ENCODE data around the gene CFAP74. TPM values are rescaled to one million over a fixed set of nuclear protein-coding genes. Genes with fewer than 3 reads are reported as not detected.

CFAP74 gene
- total and polyA plus RNA-seq, 2 of the 13 experiments (the other 11 are each of a cell fraction or from before 2014, with no cell fraction given) = 0.27 to 0.62 TPM

DNA sequence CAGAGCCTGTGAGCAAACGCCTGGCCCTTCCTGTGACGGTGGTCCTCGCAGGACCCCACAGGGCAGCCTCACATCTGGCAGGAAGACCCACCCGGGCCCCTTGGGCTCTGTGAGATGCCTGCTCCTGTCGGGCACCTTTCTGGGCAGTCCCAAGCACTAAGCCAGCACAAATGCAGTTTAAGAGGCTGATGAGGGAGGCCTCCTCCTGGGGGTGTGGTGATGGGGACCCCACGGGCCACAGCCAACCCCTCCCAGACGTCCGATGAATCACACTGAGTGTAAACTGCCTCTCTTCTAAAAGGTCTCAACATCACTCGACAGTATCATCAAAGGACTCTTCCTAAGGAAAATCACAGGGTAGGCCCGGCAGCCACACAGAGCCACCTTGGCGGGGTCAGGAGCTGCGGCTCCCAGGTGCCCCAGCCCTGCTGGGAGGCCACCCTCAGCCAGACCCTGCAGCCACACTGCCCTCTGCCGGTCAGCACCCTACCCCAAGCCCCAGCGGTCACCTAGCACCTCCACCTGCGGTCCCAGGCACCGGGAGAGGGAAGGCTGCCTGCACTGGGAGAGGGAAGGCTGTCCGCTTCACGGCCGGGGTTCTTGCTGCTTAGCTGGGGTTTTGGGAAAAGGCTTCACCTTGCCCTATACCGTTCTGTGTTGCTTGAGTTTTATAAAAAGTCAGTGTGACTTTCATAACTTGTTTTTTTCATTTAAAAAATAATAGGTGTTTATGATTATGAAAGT lies 42.8 kb upstream of the CFAP74 start (continued):
- no peak for TF ChIP-seq PCBP2 (optimal IDR thresholded peaks at IDR 0.05; ENCODE audit: low read depth, low read length, poor library complexity, severe bottlenecking)
- no peak for TF ChIP-seq ZNF556 (CRISPR knock-in tag; IDR thresholded peaks at IDR 0.05; ENCODE audit: borderline replicate concordance)
- TF ChIP-seq ARHGAP35 (CRISPR knock-in tag; IDR thresholded peaks at IDR 0.05; ENCODE audit: borderline replicate concordance) = no peak
- TF ChIP-seq JDP2 (CRISPR knock-in tag; IDR thresholded peaks at IDR 0.05; ENCODE audit: borderline replicate concordance) = no peak
- TF ChIP-seq, protein P1, sequence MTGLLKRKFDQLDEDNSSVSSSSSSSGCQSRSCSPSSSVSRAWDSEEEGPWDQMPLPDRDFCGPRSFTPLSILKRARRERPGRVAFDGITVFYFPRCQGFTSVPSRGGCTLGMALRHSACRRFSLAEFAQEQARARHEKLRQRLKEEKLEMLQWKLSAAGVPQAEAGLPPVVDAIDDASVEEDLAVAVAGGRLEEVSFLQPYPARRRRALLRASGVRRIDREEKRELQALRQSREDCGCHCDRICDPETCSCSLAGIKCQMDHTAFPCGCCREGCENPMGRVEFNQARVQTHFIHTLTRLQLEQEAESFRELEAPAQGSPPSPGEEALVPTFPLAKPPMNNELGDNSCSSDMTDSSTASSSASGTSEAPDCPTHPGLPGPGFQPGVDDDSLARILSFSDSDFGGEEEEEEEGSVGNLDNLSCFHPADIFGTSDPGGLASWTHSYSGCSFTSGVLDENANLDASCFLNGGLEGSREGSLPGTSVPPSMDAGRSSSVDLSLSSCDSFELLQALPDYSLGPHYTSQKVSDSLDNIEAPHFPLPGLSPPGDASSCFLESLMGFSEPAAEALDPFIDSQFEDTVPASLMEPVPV (CRISPR knock-in tag; IDR thresholded peaks at IDR 0.05) = no peak
- TF ChIP-seq NRL (CRISPR knock-in tag; IDR thresholded peaks at IDR 0.05; ENCODE audit: borderline replicate concordance) = no peak
- no peak for TF ChIP-seq SRSF1 (optimal IDR thresholded peaks at IDR 0.05; ENCODE audit: low read depth, low read length)
- TF ChIP-seq SUZ12 (IDR thresholded peaks at IDR 0.05; ENCODE audit: low read depth, low read length) = no peak
- TF ChIP-seq, protein P2, sequence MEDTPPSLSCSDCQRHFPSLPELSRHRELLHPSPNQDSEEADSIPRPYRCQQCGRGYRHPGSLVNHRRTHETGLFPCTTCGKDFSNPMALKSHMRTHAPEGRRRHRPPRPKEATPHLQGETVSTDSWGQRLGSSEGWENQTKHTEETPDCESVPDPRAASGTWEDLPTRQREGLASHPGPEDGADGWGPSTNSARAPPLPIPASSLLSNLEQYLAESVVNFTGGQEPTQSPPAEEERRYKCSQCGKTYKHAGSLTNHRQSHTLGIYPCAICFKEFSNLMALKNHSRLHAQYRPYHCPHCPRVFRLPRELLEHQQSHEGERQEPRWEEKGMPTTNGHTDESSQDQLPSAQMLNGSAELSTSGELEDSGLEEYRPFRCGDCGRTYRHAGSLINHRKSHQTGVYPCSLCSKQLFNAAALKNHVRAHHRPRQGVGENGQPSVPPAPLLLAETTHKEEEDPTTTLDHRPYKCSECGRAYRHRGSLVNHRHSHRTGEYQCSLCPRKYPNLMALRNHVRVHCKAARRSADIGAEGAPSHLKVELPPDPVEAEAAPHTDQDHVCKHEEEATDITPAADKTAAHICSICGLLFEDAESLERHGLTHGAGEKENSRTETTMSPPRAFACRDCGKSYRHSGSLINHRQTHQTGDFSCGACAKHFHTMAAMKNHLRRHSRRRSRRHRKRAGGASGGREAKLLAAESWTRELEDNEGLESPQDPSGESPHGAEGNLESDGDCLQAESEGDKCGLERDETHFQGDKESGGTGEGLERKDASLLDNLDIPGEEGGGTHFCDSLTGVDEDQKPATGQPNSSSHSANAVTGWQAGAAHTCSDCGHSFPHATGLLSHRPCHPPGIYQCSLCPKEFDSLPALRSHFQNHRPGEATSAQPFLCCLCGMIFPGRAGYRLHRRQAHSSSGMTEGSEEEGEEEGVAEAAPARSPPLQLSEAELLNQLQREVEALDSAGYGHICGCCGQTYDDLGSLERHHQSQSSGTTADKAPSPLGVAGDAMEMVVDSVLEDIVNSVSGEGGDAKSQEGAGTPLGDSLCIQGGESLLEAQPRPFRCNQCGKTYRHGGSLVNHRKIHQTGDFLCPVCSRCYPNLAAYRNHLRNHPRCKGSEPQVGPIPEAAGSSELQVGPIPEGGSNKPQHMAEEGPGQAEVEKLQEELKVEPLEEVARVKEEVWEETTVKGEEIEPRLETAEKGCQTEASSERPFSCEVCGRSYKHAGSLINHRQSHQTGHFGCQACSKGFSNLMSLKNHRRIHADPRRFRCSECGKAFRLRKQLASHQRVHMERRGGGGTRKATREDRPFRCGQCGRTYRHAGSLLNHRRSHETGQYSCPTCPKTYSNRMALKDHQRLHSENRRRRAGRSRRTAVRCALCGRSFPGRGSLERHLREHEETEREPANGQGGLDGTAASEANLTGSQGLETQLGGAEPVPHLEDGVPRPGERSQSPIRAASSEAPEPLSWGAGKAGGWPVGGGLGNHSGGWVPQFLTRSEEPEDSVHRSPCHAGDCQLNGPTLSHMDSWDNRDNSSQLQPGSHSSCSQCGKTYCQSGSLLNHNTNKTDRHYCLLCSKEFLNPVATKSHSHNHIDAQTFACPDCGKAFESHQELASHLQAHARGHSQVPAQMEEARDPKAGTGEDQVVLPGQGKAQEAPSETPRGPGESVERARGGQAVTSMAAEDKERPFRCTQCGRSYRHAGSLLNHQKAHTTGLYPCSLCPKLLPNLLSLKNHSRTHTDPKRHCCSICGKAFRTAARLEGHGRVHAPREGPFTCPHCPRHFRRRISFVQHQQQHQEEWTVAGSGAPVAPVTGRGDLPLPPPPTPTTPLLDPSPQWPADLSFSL (CRISPR knock-in tag; IDR thresholded peaks at IDR 0.05) = no peak
- peak; percentile 84 to 96 for TF ChIP-seq HMGXB4 (CRISPR knock-in tag; IDR thresholded peaks at IDR 0.05; ENCODE audit: borderline replicate concordance in 1 of 2, low read depth in 1 of 2)
- no peak for TF ChIP-seq NFYC (CRISPR knock-in tag; IDR thresholded peaks at IDR 0.05)
- TF ChIP-seq ZNF766 (CRISPR knock-in tag; IDR thresholded peaks at IDR 0.05; ENCODE audit: borderline replicate concordance) = no peak
- no peak for TF ChIP-seq NFIC (IDR thresholded peaks at IDR 0.05; ENCODE audit: low read length)

Data from HepG2 (cell line).